Endodermal cell (in vitro differentiated cells): ENCODE data around the gene TADA3. TPM values are rescaled to one million over a fixed set of nuclear protein-coding genes. Genes with fewer than 3 reads are reported as not detected.
A peak's percentile ranks its signal among the peaks of the same experiment; 100 is the strongest.

ENCODE experiments used
- DNase-seq: peaks from one replicate; pipeline ENCODE4 v3.0.0-alpha.2; 2017
- H3K27ac ChIP-seq: 2 replicates; pipeline ENCODE4 v1.5.1; 2013; ENCODE audit warnings: mild to moderate bottlenecking, low read depth, low read length, moderate library complexity
- H3K27me3 ChIP-seq: 2 replicates; pipeline ENCODE4 v1.6.1; 2013; ENCODE audit warnings: mild to moderate bottlenecking, low read length, moderate library complexity; ENCODE audit not compliant: insufficient read depth, control insufficient read depth, poor library complexity, severe bottlenecking
- H3K36me3 ChIP-seq: 2 replicates; pipeline ENCODE4 v1.7.0; 2013; ENCODE audit warnings: mild to moderate bottlenecking, low read length, moderate library complexity; ENCODE audit not compliant: control insufficient read depth, insufficient read depth
- H3K4me1 ChIP-seq: one replicate; pipeline ENCODE4 v1.7.0; 2013; ENCODE audit warnings: low read length; ENCODE audit not compliant: control insufficient read depth, insufficient read depth
- H3K4me3 ChIP-seq: 2 replicates; pipeline ENCODE4 v1.5.1; 2013; ENCODE audit warnings: mild to moderate bottlenecking, low read length, moderate library complexity
- H3K9ac ChIP-seq: 2 replicates; pipeline ENCODE4 v1.6.1; 2013; ENCODE audit warnings: mild to moderate bottlenecking, low read length, moderate library complexity; ENCODE audit not compliant: poor library complexity, severe bottlenecking; ENCODE audit errors: extremely low read depth
- H3K9me3 ChIP-seq: 2 replicates; pipeline ENCODE4 v1.6.1; 2013; ENCODE audit warnings: mild to moderate bottlenecking, low read length, moderate library complexity; ENCODE audit not compliant: control insufficient read depth
- H3K27ac Mint-ChIP-seq: 2 replicates; pipeline ENCODE4 v1.8.0; 2020; ENCODE audit warnings: mixed read lengths
- H3K27me3 Mint-ChIP-seq: 2 replicates; pipeline ENCODE4 v1.8.0; 2021; ENCODE audit warnings: mild to moderate bottlenecking, mixed read lengths; ENCODE audit not compliant: insufficient read depth
- H3K36me3 Mint-ChIP-seq: 2 replicates; pipeline ENCODE4 v1.8.0; 2020; ENCODE audit warnings: low read depth, mixed read lengths
- H3K4me1 Mint-ChIP-seq: 2 replicates; pipeline ENCODE4 v1.8.0; 2020; ENCODE audit warnings: mixed read lengths
- H3K4me3 Mint-ChIP-seq: 2 replicates; pipeline ENCODE4 v1.8.0; 2020; ENCODE audit warnings: mild to moderate bottlenecking, moderate library complexity, mixed read lengths
- H3K9me3 Mint-ChIP-seq: 2 replicates; pipeline ENCODE4 v1.8.0; 2020; ENCODE audit warnings: mild to moderate bottlenecking, mixed read lengths
- CTCF ChIP-seq: fragments of 200-600 bp; sonication (generic); conservative IDR thresholded peaks from 2 replicates; pipeline ENCODE4 v1.5.0; 2021; ENCODE audit warnings: antibody characterized with exemption, mild to moderate bottlenecking
- WGBS, 2 experiments: methylation state at CpG; one replicate each; pipeline versions ENCODE4 v1.1.5 to v1.1.7; 2013; ENCODE audit warnings: missing lambda C conversion rate in 2 of 2, mixed read lengths in 1 of 2; ENCODE audit not compliant: insufficient coverage in 1 of 2, insufficient read length in 1 of 2; 5-methylcytosine and 5-hydroxymethylcytosine counted together
- total RNA-seq, 2 donors: library from RNA; stranded (reverse); fragmentation: NEBNext Ultra II Directional in 1 of 2; extraction: Animal tissue kit (Norgen Biotek cat#: 25700) in 1 of 2; gene quantifications; 2 replicates in 1 of 2; 3 replicates in 1 of 2; pipeline ENCODE4 v1.2.1, GENCODE V29; 2021

The TADA3 gene
- total RNA-seq, 2 donors from 2014 or later, result 52.4 to 62.0 TPM

- peaks cover 18% of the 10 kb centered on the region for H3K4me1 Mint-ChIP-seq
- 0% methylated on average over 27 to 87 of the region's 88 CpGs for WGBS, 2 experiments
Measured at GRCh38 chr3:9731206-9732079, 60.8 kb downstream of the TADA3 start, which contains the start of gene BRPF1. Gene BRPF1, plus strand, starts transcription at chr3:9731735. Its CDS starts 2,406 bp downstream, at chr3:9734141.

GRCh38 chr3:9730657-9731205 is 61.5 kb downstream of the TADA3 start:
- Mint-ChIP-seq H3K4me3 (peak overlapping the region; percentile 72), H3K27ac (peak overlapping the region; percentile 67), H3K36me3 (peaks cover 20% of the 10 kb centered on the region), H3K27me3 (no peaks in the 10 kb centered on the region), H3K9me3 (no peaks in the 10 kb centered on the region), H3K4me1 (peaks cover 18% of the 10 kb centered on the region)
- no peak for DNase-seq
- no peak overlapping the region for H3K27ac ChIP-seq
- WGBS, 2 experiments, result 5% methylated on average over 16 of the region's 17 CpGs
- no peak overlapping the region for H3K9ac ChIP-seq
- peaks cover 3% of the 10 kb centered on the region for H3K4me1 ChIP-seq
- no peak for TF ChIP-seq CTCF
- H3K9me3 ChIP-seq, result no peaks in the 10 kb centered on the region
- peak overlapping the region; percentile 80 for H3K4me3 ChIP-seq
- H3K27me3 ChIP-seq, result no peaks in the 10 kb centered on the region
- peaks cover 18% of the 10 kb centered on the region for H3K36me3 ChIP-seq

More at GRCh38 chr3:9731206-9732079, 60.8 kb downstream of the TADA3 start, which contains the start of gene BRPF1:
- Histone ChIP-seq H3K4me1 (peaks cover 3% of the 10 kb centered on the region), H3K27ac (peak within 1 kb of the TSS; percentile 100), H3K27me3 (no peaks in the 10 kb centered on the region), H3K9me3 (no peaks in the 10 kb centered on the region), H3K36me3 (peaks cover 23% of the 10 kb centered on the region), H3K9ac (peak within 1 kb of the TSS; percentile 99), H3K4me3 (peak within 1 kb of the TSS; percentile 92)
- DNase-seq, result peak; percentile 100
- no peaks in the 10 kb centered on the region for H3K9me3 Mint-ChIP-seq
- peaks cover 25% of the 10 kb centered on the region for H3K36me3 Mint-ChIP-seq
- H3K4me3 Mint-ChIP-seq, result peak within 1 kb of the TSS; percentile 72
- no peak for TF ChIP-seq CTCF
- peak within 1 kb of the TSS; percentile 99 for H3K27ac Mint-ChIP-seq
- no peaks in the 10 kb centered on the region for H3K27me3 Mint-ChIP-seq

Other genes starting within 250 kb of the TADA3 start
- gene LHFPL4, start 238.7 kb downstream of the TADA3 start, total RNA-seq, result 1 to 10 TPM; 1.1 to 6.7 TPM
- gene MTMR14, start 143.0 kb downstream of the TADA3 start, total RNA-seq, result 10 to 100 TPM; 41.8 to 47.9 TPM
- under 1 TPM; 0.15 to 0.62 TPM for gene CPNE9, start 88.6 kb downstream of the TADA3 start, total RNA-seq
- gene BRPF1, start 60.7 kb downstream of the TADA3 start, total RNA-seq, result 10 to 100 TPM; 22.7 to 28.5 TPM
- 10 to 100 TPM; 28.6 to 34.0 TPM for gene OGG1, start 42.5 kb downstream of the TADA3 start, total RNA-seq
- gene CAMK1, start 22.5 kb downstream of the TADA3 start, total RNA-seq, result 10 to 100 TPM; 10.1 to 13.3 TPM
- 100 to 1,000 TPM; 150 to 153 TPM for gene ARPC4, start 609 bp upstream of the TADA3 start, total RNA-seq
- gene TTLL3, start 17.8 kb upstream of the TADA3 start, total RNA-seq, result 10 to 100 TPM; 21.6 to 35.0 TPM
- gene RPUSD3, start 51.5 kb upstream of the TADA3 start, total RNA-seq, result 10 to 100 TPM; 56.9 to 67.1 TPM
- not detected for gene CIDEC, start 87.8 kb upstream of the TADA3 start, total RNA-seq
- gene JAGN1, start 98.1 kb upstream of the TADA3 start, total RNA-seq, result 10 to 100 TPM; 21.9 to 29.1 TPM
- 1 to 10 TPM; 1.2 to 1.6 TPM for gene IL17RE, start 110.4 kb upstream of the TADA3 start, total RNA-seq
- 10 to 100 TPM; 15.7 to 19.0 TPM for gene IL17RC, start 124.6 kb upstream of the TADA3 start, total RNA-seq
- gene CRELD1, start 141.4 kb upstream of the TADA3 start, total RNA-seq, result 10 to 100 TPM; 35.7 to 43.2 TPM
- gene PRRT3, start 159.9 kb upstream of the TADA3 start, total RNA-seq, result 10 to 100 TPM in 1 of 2 donors, 1 to 10 TPM in 1; 7.4 to 11.3 TPM
- 10 to 100 TPM; 35.6 to 45.3 TPM for gene EMC3, start 194.4 kb upstream of the TADA3 start, total RNA-seq
- gene FANCD2, start 234.0 kb upstream of the TADA3 start, total RNA-seq, result 10 to 100 TPM; 56.0 to 79.9 TPM